HG03460 (cell line): Measurements from ENCODE around the gene TUBGCP4.
A peak's percentile ranks its signal among the peaks of the same experiment; 100 is the strongest.

Experiments used
- ATAC-seq: cut with Tn5 transposase; IDR thresholded peaks from one replicate; pipeline ENCODE4 v1.9.1; 2021; ENCODE audit not compliant: unreplicated experiment

Gene TUBGCP4

DNA sequence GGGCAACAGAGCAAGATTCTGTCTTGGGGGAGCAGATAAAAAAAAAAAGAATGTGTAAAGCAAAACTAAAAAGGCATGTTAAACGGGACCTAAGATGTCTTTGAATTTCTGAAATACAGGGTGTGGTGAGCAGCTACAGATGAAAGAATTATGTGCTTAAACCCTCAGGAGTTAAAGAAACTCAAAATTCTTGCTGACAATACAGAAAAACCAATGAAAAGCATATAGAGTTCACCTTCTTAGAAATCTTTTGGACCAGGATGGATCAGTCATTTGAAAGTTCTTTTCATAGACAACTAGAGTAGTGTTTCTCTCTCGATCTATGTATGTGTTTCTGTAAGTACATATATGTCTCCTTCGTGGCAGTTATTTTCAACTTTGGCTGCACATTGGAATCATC is 31.4 kb downstream of the TUBGCP4 start:
- no peak for ATAC-seq

- ATAC-seq = no peak
Observed at GRCh38 chr15:43403616-43404015, 32.7 kb downstream of the TUBGCP4 start.

- ATAC-seq = no peak
Observed at GRCh38 chr15:43404130-43404529, 33.2 kb downstream of the TUBGCP4 start.

GRCh38 chr15:43406189-43406588 is 35.3 kb downstream of the TUBGCP4 start:
- ATAC-seq = no peak

DNA sequence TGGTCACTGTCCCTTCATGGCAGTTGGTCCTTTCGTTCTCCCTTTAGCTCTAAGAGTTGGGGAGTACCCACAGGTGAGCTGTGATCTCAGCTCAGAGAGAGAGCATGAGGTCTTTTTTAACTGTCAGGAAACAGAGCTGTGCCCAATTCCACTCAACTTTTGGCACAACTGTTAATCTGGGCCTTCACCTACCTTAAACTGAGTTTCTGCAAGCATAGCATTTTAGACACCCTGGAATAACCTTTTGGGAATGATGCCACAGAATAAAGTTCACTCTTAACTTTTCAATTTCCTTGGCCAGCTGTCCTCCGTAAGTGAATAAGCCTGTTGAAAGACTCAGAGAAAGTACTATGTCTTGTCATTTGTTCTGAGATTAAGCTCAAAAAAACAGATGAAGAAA is 35.9 kb downstream of the TUBGCP4 start:
- no peak for ATAC-seq

- no peak for ATAC-seq
Observed at GRCh38 chr15:43408789-43409188, 37.9 kb downstream of the TUBGCP4 start.

- ATAC-seq = no peak
Observed at GRCh38 chr15:43410572-43411214, 39.8 kb downstream of the TUBGCP4 start.

DNA sequence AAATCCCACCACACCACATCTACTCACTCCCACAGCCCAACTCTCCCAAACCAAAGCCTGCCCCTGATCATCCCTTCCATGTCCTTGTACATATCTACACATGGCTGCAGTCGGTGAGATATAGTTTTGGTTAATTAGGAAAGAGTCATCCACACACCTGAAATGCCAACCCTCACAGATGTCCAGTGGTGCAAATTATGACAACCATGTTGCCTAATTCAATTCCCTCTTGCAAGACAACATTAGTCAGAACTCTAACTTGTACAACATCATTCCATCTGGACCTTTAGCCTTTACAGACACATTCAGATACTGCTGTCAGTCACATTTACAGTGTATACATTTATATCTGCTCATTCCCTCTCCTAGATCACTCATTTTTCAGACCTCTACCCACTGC is 41.2 kb downstream of the TUBGCP4 start:
- no peak for ATAC-seq

- ATAC-seq = no peak
Observed at GRCh38 chr15:43414196-43414595, 43.3 kb downstream of the TUBGCP4 start.

DNA sequence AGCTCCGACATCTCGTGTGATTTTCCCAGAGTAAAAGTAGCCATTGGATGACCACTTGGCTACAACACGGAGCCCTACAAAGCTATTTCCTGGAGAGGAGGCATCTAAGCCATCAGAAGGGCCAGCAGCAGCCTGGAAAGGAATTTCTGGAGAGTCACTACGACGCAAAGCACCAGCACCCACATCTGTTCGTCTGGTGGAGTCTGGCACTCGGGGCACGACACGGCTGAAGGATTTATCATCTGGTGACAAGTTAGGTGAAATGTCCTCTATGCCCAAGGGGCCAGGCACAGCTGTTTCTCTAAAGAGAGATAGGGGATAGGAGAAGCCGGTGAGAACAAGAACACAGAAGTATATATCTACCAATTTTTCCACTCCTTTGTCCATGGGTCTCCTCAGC is 49.5 kb downstream of the TUBGCP4 start:
- no peak for ATAC-seq

GRCh38 chr15:43420876-43421275 is 50.0 kb downstream of the TUBGCP4 start:
- no peak for ATAC-seq

GRCh38 chr15:43423793-43424192 is 52.9 kb downstream of the TUBGCP4 start:
- ATAC-seq = no peak

GRCh38 chr15:43429687-43430086 is 58.8 kb downstream of the TUBGCP4 start:
- no peak for ATAC-seq

DNA sequence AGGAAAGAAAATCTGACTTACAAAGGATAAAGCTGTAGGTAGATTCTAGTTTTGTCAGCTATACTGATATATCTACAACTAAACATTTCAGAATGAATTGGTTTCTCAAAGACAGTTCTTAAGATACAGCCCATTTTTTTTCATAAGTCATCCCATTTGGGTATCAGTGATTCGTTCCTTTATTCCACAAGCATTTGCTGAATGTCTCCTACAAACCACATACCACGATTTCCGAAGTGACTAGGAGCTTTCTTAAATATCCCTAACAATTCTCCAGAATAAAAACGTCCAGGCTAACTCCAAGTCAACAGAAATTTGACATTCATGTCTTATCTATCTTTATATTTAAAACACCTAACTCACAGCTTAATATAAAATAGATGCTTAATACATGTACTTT is 62.3 kb downstream of the TUBGCP4 start:
- no peak for ATAC-seq

- ATAC-seq = no peak
Observed at GRCh38 chr15:43433661-43434303, 62.9 kb downstream of the TUBGCP4 start.

GRCh38 chr15:43434446-43434845 is 63.5 kb downstream of the TUBGCP4 start:
- no peak for ATAC-seq

- no peak for ATAC-seq
Observed at GRCh38 chr15:43436395-43436794, 65.5 kb downstream of the TUBGCP4 start.

- no peak for ATAC-seq
Observed at GRCh38 chr15:43439268-43439667, 68.4 kb downstream of the TUBGCP4 start.

DNA sequence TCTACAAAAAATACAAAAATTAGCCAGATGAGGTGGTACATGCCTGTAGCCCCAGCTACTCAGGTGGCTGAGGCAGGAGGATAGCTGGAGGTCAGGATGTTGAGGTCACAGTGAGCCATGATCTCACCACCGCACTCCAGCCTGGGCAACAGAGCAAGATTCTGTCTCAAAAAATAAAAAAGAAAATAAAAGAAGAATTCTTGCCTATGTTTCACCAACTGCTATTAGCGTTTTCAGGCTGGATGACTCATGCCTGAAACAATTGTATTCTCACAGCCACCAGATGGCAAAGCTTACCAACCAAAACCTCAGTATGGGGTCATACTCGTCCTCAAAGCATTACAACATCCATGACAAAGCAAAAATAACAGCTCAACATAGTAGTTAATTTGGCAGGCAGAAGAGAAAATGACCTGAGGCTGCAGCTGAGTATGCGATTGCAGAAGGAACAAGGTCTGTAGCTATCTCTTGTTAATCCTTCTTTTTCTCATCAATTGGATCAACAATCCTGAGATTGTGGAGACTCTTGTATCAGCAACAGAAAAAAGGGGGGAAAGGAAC is 69.9 kb downstream of the TUBGCP4 start:
- peak; percentile 79 for ATAC-seq

GRCh38 chr15:43441316-43441715 is 70.4 kb downstream of the TUBGCP4 start:
- ATAC-seq = no peak

GRCh38 chr15:43446344-43446743 is 75.4 kb downstream of the TUBGCP4 start:
- ATAC-seq = no peak

- no peak for ATAC-seq
Observed at GRCh38 chr15:43449981-43450380, 79.1 kb downstream of the TUBGCP4 start.
